T-helper 1 cell treated with Interleukin-12 subunit alpha and Interleukin-12 subunit beta and Interleukin-4 antibody, amounts not matched to agents 30 ng/mL and 1 ng/mL, for 36 hours (primary cell): ENCODE measurements around the gene DNAAF8. TPM values are rescaled to one million over a fixed set of nuclear protein-coding genes. Genes with fewer than 3 reads are reported as not detected.

Source experiments
- intact Hi-C: fragments of 100-400 bp; cut with micrococcal nuclease; formaldehyde crosslinking; loops from one replicate; pipeline ENCODE4 v1.15.1; 2024
- total RNA-seq: library from RNA; stranded (reverse); gene quantifications from 2 replicates; pipeline ENCODE4 v1.2.3, GENCODE V29; 2022

DNAAF8 gene
- total RNA-seq, 1 donor from 2014 or later: not detected

DNA sequence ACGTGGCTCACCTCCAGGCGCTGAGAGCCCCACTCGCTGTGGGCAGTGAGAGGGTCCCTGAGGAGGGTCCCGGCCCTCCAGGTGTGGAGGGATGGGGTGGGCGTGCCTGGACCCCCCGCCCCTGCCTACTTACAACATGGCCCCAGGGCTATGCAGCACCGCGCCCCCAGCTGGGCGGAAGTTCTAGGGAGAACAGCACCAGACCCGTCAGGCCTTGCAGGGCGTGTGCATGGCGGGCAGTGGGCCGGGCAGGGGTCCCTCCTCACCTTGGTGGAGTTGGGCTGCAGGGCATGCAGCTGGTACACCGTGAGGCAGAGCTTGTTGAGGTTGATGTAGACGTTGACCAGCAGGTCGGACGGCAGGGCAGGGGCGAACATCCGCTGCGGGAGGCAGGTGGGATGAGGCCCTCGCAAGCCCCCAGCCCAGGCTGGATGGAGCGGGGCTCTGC lies 63.5 kb downstream of the DNAAF8 start:
- intact Hi-C loops: no loop called here

DNA sequence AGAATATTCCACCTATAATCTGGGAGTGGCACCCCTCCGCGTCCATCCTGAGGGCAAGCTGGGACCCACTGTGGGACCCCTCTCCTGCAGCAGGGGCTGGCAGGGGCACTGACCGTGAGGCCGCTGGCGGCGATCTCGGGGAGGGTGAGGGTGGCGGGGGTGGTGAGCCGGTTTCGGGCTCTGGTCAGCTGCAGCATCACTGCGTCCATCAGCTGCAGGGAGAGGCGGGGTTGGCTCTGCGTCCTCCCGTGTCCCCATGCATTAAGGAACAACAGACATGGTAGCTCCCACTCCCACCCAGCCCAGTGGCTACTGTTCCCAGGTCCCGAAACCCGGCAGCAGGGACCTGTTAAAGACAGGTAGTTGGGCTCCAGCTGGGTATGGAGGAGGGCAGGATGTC lies 64.1 kb downstream of the DNAAF8 start:
- intact Hi-C loops: no loop called here

Other genes with a start within 250 kb of the DNAAF8 start
- gene CDIP1, start 195.8 kb upstream of the DNAAF8 start, total RNA-seq: 34.9 and 36.9 TPM in 2 replicates
- gene C16orf96, start 178.2 kb upstream of the DNAAF8 start, total RNA-seq: 0.07 and 0.15 TPM in 2 replicates
- gene UBALD1, start 119.6 kb upstream of the DNAAF8 start, total RNA-seq: 22.0 TPM in 2 replicates
- 108 and 113 TPM in 2 replicates for gene MGRN1, start 109.7 kb upstream of the DNAAF8 start, total RNA-seq
- 43.2 and 45.3 TPM in 2 replicates for gene NUDT16L1, start 41.0 kb upstream of the DNAAF8 start, total RNA-seq
- 17.2 and 17.9 TPM in 2 replicates for gene ANKS3, start 266 bp upstream of the DNAAF8 start, total RNA-seq
- 16.5 and 22.4 TPM in 2 replicates for gene ZNF500, start 32.6 kb downstream of the DNAAF8 start, total RNA-seq
- not detected in 2 replicates for gene SEPTIN12, start 53.8 kb downstream of the DNAAF8 start, total RNA-seq
- not detected in 2 replicates for gene SMIM22, start 60.8 kb downstream of the DNAAF8 start, total RNA-seq
- gene ROGDI, start 68.1 kb downstream of the DNAAF8 start, total RNA-seq: 5.5 and 6.2 TPM in 2 replicates
- gene GLYR1, start 112.8 kb downstream of the DNAAF8 start, total RNA-seq: 115 and 120 TPM in 2 replicates
- 42.1 and 45.4 TPM in 2 replicates for gene UBN1, start 112.9 kb downstream of the DNAAF8 start, total RNA-seq
- gene PPL, start 202.6 kb downstream of the DNAAF8 start, total RNA-seq: not detected in 2 replicates
- gene SEC14L5, start 223.8 kb downstream of the DNAAF8 start, total RNA-seq: not detected in 2 replicates